HepG2 (cell line): ENCODE measurements around the gene WFDC12. TPM values are rescaled to one million over a fixed set of nuclear protein-coding genes. Genes with fewer than 3 reads are reported as not detected.

Source experiments
- ATAC-seq: fragments of 200-7000 bp; cut with Tn5 transposase; 3 replicates; pipeline ENCODE4 v1.9.1; 2020; ENCODE audit warnings: mild to moderate bottlenecking, moderate library complexity
- BruUV-seq: library from RNA; stranded (reverse); fragments of 400-500 nt; replicated peaks from 2 replicates; lab custom pipeline; 2021; lab: Mats Ljungman, UMichigan
- CTCF ChIA-PET: fragments of 300-600 bp; formaldehyde crosslinking; extraction: SDS; loops from one replicate; lab custom pipeline; 2021; ENCODE audit warnings: low total read pairs, inconsistent platforms, low intra/inter-chr PET ratio; lab: Yijun Ruan, JAX
- POLR2A ChIA-PET: fragments of 350-600 bp; sonication (Branson Sonifier 250); formaldehyde crosslinking; loops from one replicate; lab custom pipeline; 2020; ENCODE audit warnings: antibody characterized with exemption, inconsistent platforms; lab: Yijun Ruan, JAX
- DNase-seq: peaks from one replicate; pipeline ENCODE4 v3.0.0-alpha.2; 2015; ENCODE audit warnings: low spot score
- FAIRE-seq: peaks from 3 replicates; lab custom pipeline; 2011; peaks lifted over from hg19 to GRCh38; lab: Jason Lieb, UNC
- H2AFZ ChIP-seq: one replicate; pipeline ENCODE4 v1.6.1; 2011; ENCODE audit warnings: low read length, inconsistent platforms
- H3K27ac ChIP-seq: fragments of 300-600 bp; 3 replicates; pipeline ENCODE4 v1.8.0; 2011; ENCODE audit warnings: mixed run types, mild to moderate bottlenecking, mixed read lengths, low read length, inconsistent platforms; ENCODE audit not compliant: insufficient read depth; ENCODE audit errors: extremely low read length
- H3K27me3 ChIP-seq, 2 experiments: fragments of 200-600 bp in 1 of 2; 2 replicates in 1 of 2; 3 replicates in 1 of 2; pipeline versions ENCODE4 v1.6.0 to v1.8.0; 2011; ENCODE audit warnings: low read length in 2 of 2, mild to moderate bottlenecking in 2 of 2, moderate library complexity in 2 of 2, inconsistent platforms in 1 of 2; ENCODE audit not compliant: insufficient read depth in 2 of 2, control insufficient read depth in 1 of 2
- H3K36me3 ChIP-seq, 2 experiments: fragments of 200-600 bp in 1 of 2; replicated peaks in 1 of 2; 2 replicates in 1 of 2; 3 replicates in 1 of 2; pipeline versions ENCODE4 v1.5.1 to v1.8.0; 2011; ENCODE audit warnings: low read length in 2 of 2, inconsistent platforms in 1 of 2; ENCODE audit not compliant: insufficient read depth in 2 of 2, control insufficient read depth in 1 of 2
- H3K4me1 ChIP-seq: 2 replicates; pipeline ENCODE4 v1.5.1; 2012; ENCODE audit warnings: low read length, inconsistent platforms; ENCODE audit not compliant: insufficient read depth
- H3K4me2 ChIP-seq: 2 replicates; pipeline ENCODE4 v1.6.0; 2011; ENCODE audit warnings: low read depth, low read length, inconsistent platforms
- H3K4me3 ChIP-seq, 3 experiments: fragments of 200-600 bp in 1 of 3; sonication (generic), shearing (Covaris generic) in 1 of 3; replicated peaks in 1 of 3; 2 replicates each; pipeline ENCODE4 v1.5.1; 2011 to 2016; ENCODE audit warnings: low read length in 3 of 3, inconsistent platforms in 2 of 3, low read depth in 2 of 3, mild to moderate bottlenecking in 2 of 3, control low read depth in 1 of 3, mixed read lengths in 1 of 3; ENCODE audit not compliant: insufficient read depth in 1 of 3
- H3K79me2 ChIP-seq: one replicate; pipeline ENCODE4 v1.6.1; 2011; ENCODE audit warnings: low read length, inconsistent platforms; ENCODE audit not compliant: insufficient read depth
- H3K9ac ChIP-seq: 2 replicates; pipeline ENCODE4 v1.6.0; 2011; ENCODE audit warnings: mild to moderate bottlenecking, low read depth, low read length, inconsistent platforms; ENCODE audit not compliant: insufficient read depth
- H3K9me3 ChIP-seq: 2 replicates; pipeline ENCODE4 v1.5.1; 2012; ENCODE audit warnings: mild to moderate bottlenecking, low read length
- H4K20me1 ChIP-seq: 2 replicates; pipeline ENCODE4 v1.6.0; 2011; ENCODE audit warnings: inconsistent platforms, mild to moderate bottlenecking, low read length, moderate library complexity; ENCODE audit not compliant: insufficient read depth
- ATF1 ChIP-seq: IDR thresholded peaks from 2 replicates; pipeline ENCODE4 v1.6.1; 2016; ENCODE audit warnings: mild to moderate bottlenecking, control low read depth
- DBP ChIP-seq: sonication (generic); formaldehyde crosslinking; IDR thresholded peaks from 2 replicates; pipeline ENCODE4 v1.4.0; 2020; ENCODE audit warnings: missing genetic modification reagents; ENCODE audit errors: not compliant biosample characterization
- EEA1 ChIP-seq: sonication (generic); formaldehyde crosslinking; IDR thresholded peaks from 2 replicates; pipeline ENCODE4 v1.5.1; 2020; ENCODE audit warnings: mild to moderate bottlenecking, missing genetic modification reagents, borderline replicate concordance
- GABPB1 ChIP-seq: IDR thresholded peaks from 2 replicates; pipeline ENCODE4 v1.6.1; 2016; ENCODE audit warnings: mild to moderate bottlenecking, missing genetic modification reagents, moderate library complexity, missing compliant biosample characterization
- GATAD1 ChIP-seq: IDR thresholded peaks from 2 replicates; pipeline ENCODE4 v1.6.1; 2016; ENCODE audit warnings: missing genetic modification reagents, missing compliant biosample characterization
- MED1 ChIP-seq: sonication (generic); formaldehyde crosslinking; IDR thresholded peaks from 2 replicates; pipeline ENCODE4 v1.4.0; 2020; ENCODE audit warnings: missing genetic modification reagents
- MTA1 ChIP-seq: sonication (generic); formaldehyde crosslinking; IDR thresholded peaks from 2 replicates; pipeline ENCODE4 v1.4.0; 2020; ENCODE audit warnings: missing genetic modification reagents, mild to moderate bottlenecking, borderline replicate concordance
- PITX1 ChIP-seq: sonication (generic); formaldehyde crosslinking; IDR thresholded peaks from 2 replicates; pipeline ENCODE4 v1.5.1; 2020; ENCODE audit warnings: mild to moderate bottlenecking, missing genetic modification reagents
- RBFOX2 ChIP-seq: fragments of 200-400 bp; formaldehyde crosslinking; IDR thresholded peaks from 2 replicates; pipeline ENCODE4 v1.6.1; 2017; ENCODE audit warnings: low read depth, mild to moderate bottlenecking, low read length
- RXRB ChIP-seq: IDR thresholded peaks from 2 replicates; pipeline ENCODE4 v1.6.1; 2016; ENCODE audit warnings: borderline replicate concordance, missing genetic modification reagents, missing compliant biosample characterization
- SOX13 ChIP-seq, 3 experiments: fragments of 450-650 bp in 1 of 3; sonication (generic) in 1 of 3; formaldehyde crosslinking in 1 of 3; IDR thresholded peaks in 2 of 3; conservative IDR thresholded peaks in 1 of 3; 2 replicates each; pipeline versions ENCODE4 v1.5.0 to v1.6.1; 2016 to 2020; ENCODE audit warnings: antibody characterized with exemption in 1 of 3, mild to moderate bottlenecking in 1 of 3, missing compliant biosample characterization in 1 of 3, missing genetic modification reagents in 1 of 3, moderate library complexity in 1 of 3
- TCF12 ChIP-seq, 2 experiments: fragments of 450-650 bp in 1 of 2; sonication (generic) in 1 of 2; formaldehyde crosslinking in 1 of 2; IDR thresholded peaks; 2 replicates each; pipeline versions ENCODE4 v1.6.1 to v1.8.0; 2017 to 2022; ENCODE audit warnings: antibody characterized with exemption in 1 of 2, mild to moderate bottlenecking in 1 of 2, missing genetic modification reagents in 1 of 2, moderate library complexity in 1 of 2
- TCF7 ChIP-seq: sonication (generic); IDR thresholded peaks from 2 replicates; pipeline ENCODE4 v1.6.1; 2016; ENCODE audit warnings: antibody characterized with exemption, low read depth
- ZBTB21 ChIP-seq: sonication (generic); formaldehyde crosslinking; IDR thresholded peaks from 2 replicates; pipeline ENCODE4 v1.4.0; 2020; ENCODE audit warnings: missing genetic modification reagents
- ZNF569 ChIP-seq: sonication (generic); formaldehyde crosslinking; IDR thresholded peaks from 2 replicates; pipeline ENCODE4 v1.5.0; 2020; ENCODE audit warnings: mild to moderate bottlenecking, missing genetic modification reagents, moderate library complexity, borderline replicate concordance
- WGBS: methylation state at CpG from one replicate; pipeline ENCODE4 v1.1.6; 2017; ENCODE audit warnings: low lambda C conversion rate; 5-methylcytosine and 5-hydroxymethylcytosine counted together
- in situ Hi-C: cut with HindIII; loops from 2 replicates; pipeline ENCODE4 v1.10.0; 2017; ENCODE audit warnings: low pct_unique_long_range_greater_than_20kb; ENCODE audit not compliant: extremely low pct_ligation_motif_present
- intact Hi-C: fragments of 100-400 bp; cut with micrococcal nuclease; formaldehyde crosslinking; loops from one replicate; pipeline ENCODE4 v1.10.0; 2022; ENCODE audit not compliant: unreplicated experiment
- polyA plus RNA-seq, 8 experiments: library from polyadenylated mRNA; depleted of rRNA in 3 of 8; stranded (reverse) in 7 of 8; unstranded in 1 of 8; fragments of >200 nt; fragmentation: Illumina TruSeq in 4 of 8; extraction: Trizol in 4 of 8; gene quantifications; 2 replicates each; pipeline versions ENCODE4 v1.2.1 to v1.2.3, GENCODE V29; 2011 to 2016; ENCODE audit warnings: low read depth in 4 of 8, missing spikeins in 1 of 8, mixed read lengths in 1 of 8; ENCODE audit not compliant: insufficient read depth in 1 of 8
- total RNA-seq, 5 experiments: library from RNA; depleted of rRNA; stranded (reverse); fragments of >200 nt; fragmentation: Illumina TruSeq; extraction: Trizol; gene quantifications; 2 replicates each; pipeline ENCODE4 v1.2.3, GENCODE V29; 2016; ENCODE audit warnings: low read depth in 1 of 5
- TF ChIP-seq, protein P1 (sequence below): IDR thresholded peaks from 2 replicates; pipeline ENCODE4 v1.6.1; 2012; ENCODE audit warnings: low read length, improper control_type of control experiment
- TF ChIP-seq, protein P2 (sequence below), 2 experiments: IDR thresholded peaks; 2 replicates each; pipeline ENCODE4 v1.6.1; 2011 to 2012; ENCODE audit warnings: low read length in 2 of 2, borderline replicate concordance in 1 of 2, low read depth in 1 of 2, mild to moderate bottlenecking in 1 of 2, moderate library complexity in 1 of 2

The WFDC12 gene
- total and polyA plus RNA-seq, 2 of the 13 experiments (the other 11 are each of a cell fraction or from before 2014, with no cell fraction given): not detected

GRCh38 chr20:45104786-45105185, 19.5 kb downstream of the WFDC12 start:
- no TSS peak for BruUV-seq
- no peak for FAIRE-seq
- CTCF ChIA-PET: no interaction called here
- TF ChIP-seq ZBTB21 (CRISPR knock-in tag) (no peak), RBFOX2 (no peak), MTA1 (CRISPR knock-in tag) (no peak), SOX13 (IDR thresholded peaks at IDR 0.05) (no peak), SOX13 (CRISPR knock-in tag; conservative IDR thresholded peaks at IDR 0.05 in 1 of 2, IDR thresholded peaks at IDR 0.05 in 1 of 2) (no peak), TCF7 (no peak), RXRB (no peak), GABPB1 (CRISPR knock-in tag) (no peak), MED1 (CRISPR knock-in tag) (no peak), PITX1 (CRISPR knock-in tag) (no peak), ATF1 (no peak), ZNF569 (CRISPR knock-in tag) (no peak), TCF12 (IDR thresholded peaks at IDR 0.05) (no peak), TCF12 (CRISPR knock-in tag; IDR thresholded peaks at IDR 0.05) (no peak), DBP (CRISPR knock-in tag) (no peak), EEA1 (CRISPR knock-in tag) (no peak), GATAD1 (CRISPR knock-in tag) (no peak)
- TF ChIP-seq, protein P1, sequence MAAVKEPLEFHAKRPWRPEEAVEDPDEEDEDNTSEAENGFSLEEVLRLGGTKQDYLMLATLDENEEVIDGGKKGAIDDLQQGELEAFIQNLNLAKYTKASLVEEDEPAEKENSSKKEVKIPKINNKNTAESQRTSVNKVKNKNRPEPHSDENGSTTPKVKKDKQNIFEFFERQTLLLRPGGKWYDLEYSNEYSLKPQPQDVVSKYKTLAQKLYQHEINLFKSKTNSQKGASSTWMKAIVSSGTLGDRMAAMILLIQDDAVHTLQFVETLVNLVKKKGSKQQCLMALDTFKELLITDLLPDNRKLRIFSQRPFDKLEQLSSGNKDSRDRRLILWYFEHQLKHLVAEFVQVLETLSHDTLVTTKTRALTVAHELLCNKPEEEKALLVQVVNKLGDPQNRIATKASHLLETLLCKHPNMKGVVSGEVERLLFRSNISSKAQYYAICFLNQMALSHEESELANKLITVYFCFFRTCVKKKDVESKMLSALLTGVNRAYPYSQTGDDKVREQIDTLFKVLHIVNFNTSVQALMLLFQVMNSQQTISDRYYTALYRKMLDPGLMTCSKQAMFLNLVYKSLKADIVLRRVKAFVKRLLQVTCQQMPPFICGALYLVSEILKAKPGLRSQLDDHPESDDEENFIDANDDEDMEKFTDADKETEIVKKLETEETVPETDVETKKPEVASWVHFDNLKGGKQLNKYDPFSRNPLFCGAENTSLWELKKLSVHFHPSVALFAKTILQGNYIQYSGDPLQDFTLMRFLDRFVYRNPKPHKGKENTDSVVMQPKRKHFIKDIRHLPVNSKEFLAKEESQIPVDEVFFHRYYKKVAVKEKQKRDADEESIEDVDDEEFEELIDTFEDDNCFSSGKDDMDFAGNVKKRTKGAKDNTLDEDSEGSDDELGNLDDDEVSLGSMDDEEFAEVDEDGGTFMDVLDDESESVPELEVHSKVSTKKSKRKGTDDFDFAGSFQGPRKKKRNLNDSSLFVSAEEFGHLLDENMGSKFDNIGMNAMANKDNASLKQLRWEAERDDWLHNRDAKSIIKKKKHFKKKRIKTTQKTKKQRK: no peak
- TF ChIP-seq, protein P2, sequence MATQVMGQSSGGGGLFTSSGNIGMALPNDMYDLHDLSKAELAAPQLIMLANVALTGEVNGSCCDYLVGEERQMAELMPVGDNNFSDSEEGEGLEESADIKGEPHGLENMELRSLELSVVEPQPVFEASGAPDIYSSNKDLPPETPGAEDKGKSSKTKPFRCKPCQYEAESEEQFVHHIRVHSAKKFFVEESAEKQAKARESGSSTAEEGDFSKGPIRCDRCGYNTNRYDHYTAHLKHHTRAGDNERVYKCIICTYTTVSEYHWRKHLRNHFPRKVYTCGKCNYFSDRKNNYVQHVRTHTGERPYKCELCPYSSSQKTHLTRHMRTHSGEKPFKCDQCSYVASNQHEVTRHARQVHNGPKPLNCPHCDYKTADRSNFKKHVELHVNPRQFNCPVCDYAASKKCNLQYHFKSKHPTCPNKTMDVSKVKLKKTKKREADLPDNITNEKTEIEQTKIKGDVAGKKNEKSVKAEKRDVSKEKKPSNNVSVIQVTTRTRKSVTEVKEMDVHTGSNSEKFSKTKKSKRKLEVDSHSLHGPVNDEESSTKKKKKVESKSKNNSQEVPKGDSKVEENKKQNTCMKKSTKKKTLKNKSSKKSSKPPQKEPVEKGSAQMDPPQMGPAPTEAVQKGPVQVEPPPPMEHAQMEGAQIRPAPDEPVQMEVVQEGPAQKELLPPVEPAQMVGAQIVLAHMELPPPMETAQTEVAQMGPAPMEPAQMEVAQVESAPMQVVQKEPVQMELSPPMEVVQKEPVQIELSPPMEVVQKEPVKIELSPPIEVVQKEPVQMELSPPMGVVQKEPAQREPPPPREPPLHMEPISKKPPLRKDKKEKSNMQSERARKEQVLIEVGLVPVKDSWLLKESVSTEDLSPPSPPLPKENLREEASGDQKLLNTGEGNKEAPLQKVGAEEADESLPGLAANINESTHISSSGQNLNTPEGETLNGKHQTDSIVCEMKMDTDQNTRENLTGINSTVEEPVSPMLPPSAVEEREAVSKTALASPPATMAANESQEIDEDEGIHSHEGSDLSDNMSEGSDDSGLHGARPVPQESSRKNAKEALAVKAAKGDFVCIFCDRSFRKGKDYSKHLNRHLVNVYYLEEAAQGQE (IDR thresholded peaks at IDR 0.05; ENCODE audit: borderline replicate concordance in 1 of 2, low read depth in 1 of 2, low read length in 2 of 2): no peak

More at GRCh38 chr20:45104786-45105185, 19.5 kb downstream of the WFDC12 start:
- H3K27me3 ChIP-seq: peaks cover 1 to 27% of the 10 kb centered on the region in 2 experiments; a peak in 4 of 5 replicates
- no peak overlapping the region for H3K27ac ChIP-seq
- H2AFZ ChIP-seq: no peak overlapping the region
- H3K4me1 ChIP-seq: peaks cover 18% of the 10 kb centered on the region
- H3K79me2 ChIP-seq: no peaks in the 10 kb centered on the region
- POLR2A ChIA-PET: no interaction called here
- H3K9me3 ChIP-seq: no peaks in the 10 kb centered on the region
- no peak overlapping the region for H3K9ac ChIP-seq
- H4K20me1 ChIP-seq: no peaks in the 10 kb centered on the region
- DNase-seq: no peak
- in situ Hi-C loops (no loop called here), intact Hi-C loops (no loop called here)
- no peak for ATAC-seq
- H3K4me2 ChIP-seq: no peak overlapping the region
- WGBS: 32% methylated on average over 5 of the region's 5 CpGs
- H3K4me3 ChIP-seq: no peak overlapping the region
- H3K36me3 ChIP-seq: no peaks in the 10 kb centered on the region
